Activated naive CD4-positive, alpha-beta T cell treated with anti-CD3 and anti-CD28 coated beads, Interleukin-2, amount 50 U/mL, for 72 hours (primary cell): Measurements from ENCODE around the gene ZNRF2. TPM values are rescaled to one million over a fixed set of nuclear protein-coding genes. Genes with fewer than 3 reads are reported as not detected.
A peak's percentile ranks its signal among the peaks of the same experiment; 100 is the strongest.

Source experiments
- ATAC-seq, 2 donors: fragments of 150-1000 bp; cut with Tn5 transposase; 2 replicates each; pipeline ENCODE4 v1.10.0; 2021; ENCODE audit warnings: mild to moderate bottlenecking in 2 of 2, moderate library complexity in 2 of 2
- DNase-seq, 2 donors: peaks; one replicate each; pipeline ENCODE4 v3.0.0; 2021 to 2022; ENCODE audit warnings: low spot score in 2 of 2
- H3K27ac Mint-ChIP-seq, 2 donors: one replicate each; pipeline ENCODE4 v1.8.0; 2022; ENCODE audit warnings: mild to moderate bottlenecking in 2 of 2, mixed read lengths in 2 of 2
- H3K36me3 Mint-ChIP-seq, 2 donors: one replicate each; pipeline ENCODE4 v1.8.0; 2022; ENCODE audit warnings: mixed read lengths in 2 of 2
- H3K9me3 Mint-ChIP-seq, 2 donors: one replicate each; pipeline ENCODE4 v1.8.0; 2022; ENCODE audit warnings: mixed read lengths in 2 of 2
- total RNA-seq, 2 donors: library from RNA; stranded (reverse); gene quantifications; one replicate each; pipeline ENCODE4 v1.2.3, GENCODE V29; 2022

Gene ZNRF2
- total RNA-seq, 2 donors from 2014 or later, result 8.4 to 12.6 TPM

GRCh38 chr7:30302656-30303311 is 18.4 kb downstream of the ZNRF2 start:
- Mint-ChIP-seq H3K9me3 (no peaks in the 10 kb centered on the region), H3K27ac (no peak overlapping the region), H3K36me3 (no peaks in the 10 kb centered on the region)
- ATAC-seq, result no peak
- no peak for DNase-seq

GRCh38 chr7:30303312-30304039 is 19.1 kb downstream of the ZNRF2 start:
- ATAC-seq (peak in 1 of 2 donors; percentile 47), DNase-seq (no peak)
- H3K27ac Mint-ChIP-seq, result no peak overlapping the region
- no peaks in the 10 kb centered on the region for H3K9me3 Mint-ChIP-seq
- peaks cover 0 to 4% of the 10 kb centered on the region in 2 donors for H3K36me3 Mint-ChIP-seq

GRCh38 chr7:30304177-30304884 is 19.9 kb downstream of the ZNRF2 start:
- no peaks in the 10 kb centered on the region for H3K9me3 Mint-ChIP-seq
- ATAC-seq (no peak), DNase-seq (no peak)
- peaks cover 0 to 4% of the 10 kb centered on the region in 2 donors for H3K36me3 Mint-ChIP-seq
- H3K27ac Mint-ChIP-seq, result no peak overlapping the region

DNA sequence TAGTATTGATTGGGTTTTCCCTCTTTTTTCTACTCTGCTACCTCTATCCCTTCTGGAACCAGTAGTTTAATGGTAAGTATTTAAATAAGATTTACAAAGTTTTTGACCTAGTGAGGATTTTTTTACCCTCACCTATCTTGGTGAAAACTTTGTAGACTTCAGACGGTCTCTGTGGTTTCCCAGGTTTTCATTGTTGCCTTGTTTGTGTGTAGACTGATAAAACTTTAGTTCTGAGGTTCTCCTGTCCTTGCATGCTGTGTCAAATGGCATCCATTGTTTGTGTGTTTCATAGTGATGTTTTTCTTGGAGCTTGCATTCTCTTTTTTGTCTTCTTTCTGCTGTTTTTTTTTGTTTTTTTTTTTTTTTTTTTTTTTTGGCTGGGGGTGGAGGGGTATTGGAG is 22.6 kb downstream of the ZNRF2 start:
- ATAC-seq (no peak), DNase-seq (no peak)
- H3K27ac Mint-ChIP-seq, result no peak overlapping the region
- no peaks in the 10 kb centered on the region for H3K9me3 Mint-ChIP-seq
- H3K36me3 Mint-ChIP-seq, result peaks cover 0 to 4% of the 10 kb centered on the region in 2 donors

- peaks cover 0 to 4% of the 10 kb centered on the region in 2 donors for H3K36me3 Mint-ChIP-seq
- ATAC-seq (peak; percentile 75 to 83), DNase-seq (no peak)
- H3K27ac Mint-ChIP-seq, result no peak overlapping the region
- H3K9me3 Mint-ChIP-seq, result no peaks in the 10 kb centered on the region
Measured at GRCh38 chr7:30308389-30308788, 24.0 kb downstream of the ZNRF2 start.

DNA sequence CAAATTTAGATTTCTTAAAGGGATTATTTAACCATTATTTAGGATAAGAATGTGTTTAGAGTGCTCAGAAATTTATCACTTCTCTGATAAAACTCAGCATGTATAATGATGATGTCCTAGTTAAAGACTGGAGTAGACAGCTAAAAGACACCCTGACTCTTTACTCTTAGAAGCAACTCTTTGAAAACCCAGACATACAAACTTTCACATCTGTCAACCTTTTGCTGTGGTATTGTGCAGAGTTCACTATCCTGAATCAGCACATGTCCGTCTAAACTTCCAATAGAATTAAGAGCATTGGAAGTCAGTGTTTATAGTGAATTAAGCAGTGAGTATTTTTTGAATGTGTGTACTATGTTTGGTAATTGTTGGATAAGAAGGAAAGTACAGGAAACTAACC is 24.9 kb downstream of the ZNRF2 start:
- peaks cover 0 to 4% of the 10 kb centered on the region in 2 donors for H3K36me3 Mint-ChIP-seq
- DNase-seq, result no peak
- H3K27ac Mint-ChIP-seq, result no peak overlapping the region
- no peaks in the 10 kb centered on the region for H3K9me3 Mint-ChIP-seq
- no peak for ATAC-seq

GRCh38 chr7:30309842-30310435 is 25.5 kb downstream of the ZNRF2 start:
- no peak for DNase-seq
- Mint-ChIP-seq H3K36me3 (peaks cover 0 to 4% of the 10 kb centered on the region in 2 donors), H3K9me3 (peaks cover 0 to under 1% of the 10 kb centered on the region in 2 donors), H3K27ac (no peak overlapping the region)
- ATAC-seq, result no peak

DNA sequence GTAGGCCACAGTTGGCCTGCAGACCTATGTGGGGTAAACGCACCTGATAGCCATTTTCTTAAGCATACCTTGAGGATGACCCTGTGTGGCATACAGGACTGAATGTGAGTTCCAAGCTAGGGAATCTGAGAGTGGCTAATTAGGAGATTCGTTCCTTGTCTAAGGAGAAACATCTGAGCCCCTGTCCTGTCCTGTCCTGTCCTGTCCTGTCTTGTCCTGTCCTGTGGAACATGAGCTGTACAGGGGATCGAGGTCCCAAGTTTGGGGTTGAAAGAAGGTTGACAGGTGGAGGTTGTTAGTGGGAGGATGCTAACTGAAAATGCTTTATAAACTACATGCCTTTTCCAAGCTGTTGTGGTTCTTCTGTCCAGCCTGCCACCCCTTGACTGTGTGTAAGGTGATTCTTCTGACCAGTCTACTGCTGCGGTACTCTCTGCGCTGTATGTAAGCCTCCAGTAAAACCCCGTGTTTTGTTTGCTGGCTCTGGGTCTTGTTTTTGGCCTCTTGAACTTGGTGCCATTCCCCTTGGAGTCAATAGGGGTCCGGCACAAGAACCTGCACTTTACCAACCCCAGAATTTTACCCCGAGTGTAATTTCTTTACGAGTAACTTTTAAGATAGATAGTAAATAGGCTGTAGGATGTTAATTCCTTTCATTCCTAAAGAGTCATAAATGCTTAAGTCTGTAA is 26.4 kb downstream of the ZNRF2 start:
- DNase-seq, result no peak
- Mint-ChIP-seq H3K27ac (no peak overlapping the region), H3K36me3 (peaks cover 0 to 4% of the 10 kb centered on the region in 2 donors), H3K9me3 (peaks cover 0 to 5% of the 10 kb centered on the region in 2 donors)
- ATAC-seq, result no peak

DNA sequence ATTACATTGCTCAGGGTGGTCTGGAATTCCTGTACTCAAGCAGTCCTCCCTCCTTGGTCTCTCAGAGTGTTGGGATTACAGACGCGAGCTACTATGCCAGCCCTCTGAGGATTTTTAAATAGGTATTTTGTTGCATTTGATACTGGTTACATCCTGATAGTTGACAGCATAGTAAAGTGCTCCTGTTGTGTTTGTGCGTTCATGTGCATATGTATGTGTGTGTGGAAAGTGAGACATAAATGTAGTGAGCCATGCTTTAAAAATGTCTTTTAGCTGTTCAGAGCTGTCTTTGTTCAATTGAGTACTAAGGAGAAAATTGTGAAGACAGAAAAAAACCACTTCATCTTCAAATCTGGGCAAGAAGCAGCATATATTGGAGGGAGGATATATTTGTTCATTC is 27.8 kb downstream of the ZNRF2 start:
- Mint-ChIP-seq H3K36me3 (peaks cover 0 to 4% of the 10 kb centered on the region in 2 donors), H3K9me3 (peaks cover 0 to 5% of the 10 kb centered on the region in 2 donors), H3K27ac (no peak overlapping the region)
- no peak for ATAC-seq
- DNase-seq, result no peak

DNA sequence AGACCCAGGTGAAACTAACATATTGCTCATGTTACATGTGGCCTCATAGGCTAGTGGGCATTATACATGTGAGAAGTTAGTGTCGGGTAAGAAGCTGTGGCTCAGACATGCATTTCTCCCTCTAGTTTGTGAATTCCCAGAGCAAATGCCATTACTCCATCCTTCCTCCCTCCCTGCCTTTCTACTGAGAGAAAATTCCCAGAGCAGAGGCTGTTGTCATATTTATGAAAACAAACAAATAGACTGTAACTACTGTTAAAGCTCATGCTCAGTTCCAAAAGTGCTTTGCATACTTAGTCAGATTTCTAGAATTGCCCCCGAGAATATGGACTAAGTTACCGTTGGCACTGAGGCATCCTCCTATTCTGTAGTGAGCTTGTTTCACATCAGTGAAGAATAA is 29.0 kb downstream of the ZNRF2 start:
- Mint-ChIP-seq H3K27ac (no peak overlapping the region), H3K9me3 (peaks cover 0 to 5% of the 10 kb centered on the region in 2 donors), H3K36me3 (peaks cover 0 to under 1% of the 10 kb centered on the region in 2 donors)
- DNase-seq (no peak), ATAC-seq (no peak)

GRCh38 chr7:30313793-30314192 is 29.4 kb downstream of the ZNRF2 start:
- no peak for DNase-seq
- H3K9me3 Mint-ChIP-seq, result peaks cover 0 to 5% of the 10 kb centered on the region in 2 donors

GRCh38 chr7:30315589-30315988 is 31.2 kb downstream of the ZNRF2 start:
- no peak overlapping the region for H3K27ac Mint-ChIP-seq
- ATAC-seq (no peak), DNase-seq (no peak)
- no peaks in the 10 kb centered on the region for H3K36me3 Mint-ChIP-seq
- H3K9me3 Mint-ChIP-seq, result peaks cover 0 to 5% of the 10 kb centered on the region in 2 donors

More at GRCh38 chr7:30313793-30314192, 29.4 kb downstream of the ZNRF2 start:
- no peak overlapping the region for H3K27ac Mint-ChIP-seq
- no peak for ATAC-seq
- no peaks in the 10 kb centered on the region for H3K36me3 Mint-ChIP-seq

DNA sequence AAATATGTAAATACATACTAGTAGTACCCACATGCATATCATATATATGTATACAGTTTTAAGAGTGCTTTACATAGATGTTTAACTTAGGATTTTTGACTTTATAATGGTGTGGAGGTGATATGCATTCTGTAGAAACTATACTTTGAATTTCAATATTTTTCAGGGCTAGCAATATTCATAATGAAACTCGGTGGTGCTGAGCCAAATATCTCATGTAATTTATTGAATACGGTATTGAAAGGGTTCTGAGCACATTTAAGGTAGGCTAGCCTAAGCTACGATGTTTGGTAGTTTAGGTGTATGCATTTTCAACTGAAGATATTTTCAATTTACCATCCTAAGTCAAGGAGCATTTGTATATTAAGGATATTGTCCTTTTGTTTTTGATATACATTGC is 36.0 kb downstream of the ZNRF2 start:
- Mint-ChIP-seq H3K27ac (no peak overlapping the region), H3K9me3 (peaks cover 0 to 4% of the 10 kb centered on the region in 2 donors), H3K36me3 (peaks cover 5 to 7% of the 10 kb centered on the region in 2 donors)
- ATAC-seq (no peak), DNase-seq (no peak)

DNA sequence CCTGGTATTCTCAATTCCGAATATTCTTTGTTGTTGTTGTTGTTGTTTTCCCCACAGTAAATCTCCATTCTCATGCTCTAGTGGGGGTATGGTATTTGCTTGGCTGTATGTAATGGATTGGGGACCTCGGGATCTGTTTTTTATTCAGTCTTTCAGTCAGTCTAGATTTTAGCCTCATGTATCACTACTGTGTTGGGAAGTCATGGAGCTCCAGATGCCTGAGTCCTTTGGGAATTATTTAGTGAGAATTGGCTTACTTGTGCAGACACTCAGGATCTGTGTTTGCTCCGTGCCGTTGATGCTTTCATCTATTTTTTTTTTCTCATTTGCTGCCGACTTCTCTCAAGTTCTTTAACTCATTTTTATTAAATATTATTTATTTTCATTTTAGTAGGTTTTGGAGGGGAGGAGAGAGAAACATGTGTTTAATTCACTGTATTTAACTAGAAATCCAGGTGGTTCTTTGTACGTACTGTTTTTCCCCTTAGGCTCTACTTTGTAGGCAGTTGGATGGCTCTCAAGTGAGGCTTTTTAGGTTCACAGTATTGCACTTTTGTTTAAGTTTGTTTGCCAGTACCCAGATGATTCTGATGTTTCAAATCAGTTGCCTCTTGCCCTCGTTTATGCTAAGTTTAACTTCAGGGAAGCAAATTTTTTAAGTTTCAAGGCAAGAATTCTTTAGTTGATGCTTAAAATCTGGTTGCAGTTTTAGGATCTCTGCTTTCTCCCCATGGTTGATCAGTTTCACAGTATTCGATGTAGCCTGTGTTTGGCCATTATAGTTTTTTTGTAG is 36.9 kb downstream of the ZNRF2 start:
- peaks cover 0 to 7% of the 10 kb centered on the region in 2 donors for H3K9me3 Mint-ChIP-seq
- H3K36me3 Mint-ChIP-seq, result peaks cover 5 to 10% of the 10 kb centered on the region in 2 donors
- H3K27ac Mint-ChIP-seq, result peak overlapping the region; percentile 92
- no peak for DNase-seq
- ATAC-seq, result no peak

- ATAC-seq (no peak), DNase-seq (no peak)
- peaks cover 0 to 10% of the 10 kb centered on the region in 2 donors for H3K9me3 Mint-ChIP-seq
- peaks cover 5 to 14% of the 10 kb centered on the region in 2 donors for H3K36me3 Mint-ChIP-seq
- H3K27ac Mint-ChIP-seq, result peak overlapping the region; percentile 92
Measured at GRCh38 chr7:30321882-30322192, 37.4 kb downstream of the ZNRF2 start.
